K562 (cell line): ENCODE measurements around the gene NMNAT3.

Experiments
- BRD4 ChIP-seq: fragments of 200-600 bp; sonication (generic); IDR thresholded peaks from 2 replicates; pipeline ENCODE4 v1.6.1; 2017; ENCODE audit warnings: inconsistent platforms
- CBX5 ChIP-seq: IDR thresholded peaks from 2 replicates; pipeline ENCODE4 v1.6.1; 2014; ENCODE audit warnings: low read depth, borderline replicate concordance
- CHD2 ChIP-seq: IDR thresholded peaks from 2 replicates; pipeline ENCODE4 v1.6.1; 2011; ENCODE audit warnings: low read depth, low read length
- CTCF ChIP-seq, 3 experiments: IDR thresholded peaks in 2 of 3; conservative IDR thresholded peaks in 1 of 3; 2 replicates each; pipeline ENCODE4 v1.5.1; 2011 to 2012; ENCODE audit warnings: low read length in 3 of 3, mild to moderate bottlenecking in 3 of 3, control low read depth in 2 of 3, improper control_type of control experiment in 1 of 3, inconsistent platforms in 1 of 3, low read depth in 1 of 3, mixed read lengths in 1 of 3, moderate library complexity in 1 of 3; ENCODE audit not compliant: insufficient read depth in 2 of 3
- ELK1 ChIP-seq: sonication (generic); formaldehyde crosslinking; IDR thresholded peaks from 2 replicates; pipeline ENCODE4 v1.8.1; 2022; ENCODE audit warnings: missing genetic modification reagents
- EP300 ChIP-seq: IDR thresholded peaks from 2 replicates; pipeline ENCODE4 v1.6.1; 2012; ENCODE audit warnings: low read length, improper control_type of control experiment
- POLR2A ChIP-seq: fragments of 450-650 bp; conservative IDR thresholded peaks from 2 replicates; pipeline ENCODE4 v1.6.1; 2016
- POLR2AphosphoS5 ChIP-seq: IDR thresholded peaks from 2 replicates; pipeline ENCODE4 v1.6.1; 2011; ENCODE audit warnings: mild to moderate bottlenecking, low read depth, low read length, moderate library complexity; ENCODE audit not compliant: control insufficient read depth, insufficient read depth
- POLR2G ChIP-seq: fragments of 200-400 bp; formaldehyde crosslinking; IDR thresholded peaks from 2 replicates; pipeline ENCODE4 v1.6.1; 2017; ENCODE audit warnings: low read depth, mild to moderate bottlenecking, antibody characterized with exemption, low read length, moderate library complexity
- SIN3B ChIP-seq: fragments of 450-650 bp; IDR thresholded peaks from 2 replicates; pipeline ENCODE4 v1.6.1; 2017; ENCODE audit warnings: low read depth, mild to moderate bottlenecking, moderate library complexity
- TAF7 ChIP-seq: fragments of 450-650 bp; IDR thresholded peaks from 2 replicates; pipeline ENCODE4 v1.6.1; 2016; ENCODE audit warnings: missing genetic modification characterization, missing compliant biosample characterization
- ZNF57 ChIP-seq: fragments of 450-650 bp; formaldehyde crosslinking; IDR thresholded peaks from 2 replicates; pipeline ENCODE4 v1.4.0; 2020; ENCODE audit warnings: mild to moderate bottlenecking, moderate library complexity

- TF ChIP-seq SIN3B (no peak), CHD2 (no peak), ZNF57 (no peak), CBX5 (no peak), BRD4 (no peak), TAF7 (tag) (no peak), POLR2AphosphoS5 (no peak), ELK1 (CRISPR knock-in tag) (no peak), POLR2A (no peak), POLR2G (no peak), CTCF (IDR thresholded peaks at IDR 0.05 in 2 of 3, conservative IDR thresholded peaks at IDR 0.05 in 1 of 3; ENCODE audit: insufficient read depth in 2 of 3, low read depth in 1 of 3, low read length in 3 of 3) (no peak), EP300 (no peak)
Observed at GRCh38 chr3:139521144-139521543, 156.6 kb downstream of the NMNAT3 start.
